Measurements from ENCODE around the gene TMEM25.

TMEM25 gene

GRCh38 chr11:118528511-118528910 lies 2.5 kb upstream of the TMEM25 start:
- Histone ChIP-seq H3K4me3 (ENCODE audit: low read depth, low read length) (no peak overlapping the region), H3K36me3 (ENCODE audit: control insufficient read depth in 2 of 2, insufficient read depth in 1 of 2, low read length in 2 of 2) (peaks cover 0 to 50% of the 10 kb centered on the region in 2 experiments; a peak in 1 of 3 replicates), H3K9me3 (ENCODE audit: control insufficient read depth, insufficient read depth, low read depth, low read length) (no peaks in the 10 kb centered on the region), H3K4me1 (ENCODE audit: control insufficient read depth, insufficient read depth, low read length) (no peaks in the 10 kb centered on the region), H3K27ac (ENCODE audit: extremely low read depth, low read depth, low read length) (no peak overlapping the region)
- CTCF ChIA-PET, result no interaction called here
- TF ChIP-seq SETDB1 (IDR thresholded peaks at IDR 0.05; ENCODE audit: insufficient read length, low read length) (no peak), PRDM10 (tag by site-specific recombination; IDR thresholded peaks at IDR 0.05) (peak; percentile 83), ZNF335 (tag by site-specific recombination; conservative IDR thresholded peaks at IDR 0.05) (peak; percentile 67), GLIS1 (tag by site-specific recombination; IDR thresholded peaks at IDR 0.05) (peak; percentile 44; the same call in 1 of the 2 replicates), ZIC2 (tag by site-specific recombination; IDR thresholded peaks at IDR 0.05) (peak; percentile 22; the same call in 1 of the 2 replicates), KLF8 (tag by site-specific recombination; IDR thresholded peaks at IDR 0.05) (no peak)
- POLR2A ChIA-PET, result interaction anchor here (0.8 kb wide), 1 partner anchor 43 kb away, joined by 3 read pairs; the partner anchor contains the start of gene ARCN1

- TF ChIP-seq PRDM1 (tag by site-specific recombination; IDR thresholded peaks at IDR 0.05), result peak; percentile 78
- TF ChIP-seq ZNF600 (tag by site-specific recombination; IDR thresholded peaks at IDR 0.05), result no peak
- no peak for TF ChIP-seq ZNF239 (tag by site-specific recombination; IDR thresholded peaks at IDR 0.05)
- 0 out of 2 replicates have a peak, but pooled peaks have one; percentile 31 for TF ChIP-seq SCRT1 (tag by site-specific recombination; IDR thresholded peaks at IDR 0.05; ENCODE audit: borderline replicate concordance)
- TF ChIP-seq ZNF19 (tag by site-specific recombination; IDR thresholded peaks at IDR 0.05; ENCODE audit: low read depth), result no peak
- TF ChIP-seq ZNF510 (tag by site-specific recombination; IDR thresholded peaks at IDR 0.05; ENCODE audit: insufficient replicate concordance), result no peak
- no peak for TF ChIP-seq KLF7 (tag by site-specific recombination; IDR thresholded peaks at IDR 0.05; ENCODE audit: borderline replicate concordance)
- no peak for TF ChIP-seq HOXA7 (CRISPR knock-in tag; IDR thresholded peaks at IDR 0.05; ENCODE audit: borderline replicate concordance)
- TF ChIP-seq ZEB2 (tag by site-specific recombination; IDR thresholded peaks at IDR 0.05), result 0 out of 2 replicates have a peak, but pooled peaks have one; percentile 25
- TF ChIP-seq ZNF514 (tag by site-specific recombination; IDR thresholded peaks at IDR 0.05), result no peak
- peak; percentile 20; the same call in 1 of the 2 replicates for TF ChIP-seq ZBTB17 (tag by site-specific recombination; IDR thresholded peaks at IDR 0.05)
- TF ChIP-seq ZNF768 (tag by site-specific recombination; IDR thresholded peaks at IDR 0.05), result no peak
- TF ChIP-seq GFI1B (tag by site-specific recombination; IDR thresholded peaks at IDR 0.05), result no peak
- Histone ChIP-seq H3K27ac (ENCODE audit: extremely low read depth, low read depth, low read length) (no peak overlapping the region; the same call in 1 of the 2 replicates), H3K36me3 (ENCODE audit: control insufficient read depth in 2 of 2, insufficient read depth in 1 of 2, low read length in 2 of 2) (peaks cover 0 to 50% of the 10 kb centered on the region in 2 experiments; a peak in 1 of 3 replicates), H3K9me3 (ENCODE audit: control insufficient read depth, insufficient read depth, low read depth, low read length) (no peaks in the 10 kb centered on the region), H3K4me1 (ENCODE audit: control insufficient read depth, insufficient read depth, low read length) (no peaks in the 10 kb centered on the region), H3K4me3 (ENCODE audit: low read depth, low read length) (peak overlapping the region; percentile 64; the same call in 1 of the 2 replicates)
- ChIA-PET CTCF (no interaction called here), POLR2A (no interaction called here)
Measured at GRCh38 chr11:118529584-118530175, 1.3 kb upstream of the TMEM25 start.

Measured in HEK293 (cell line).